H9 (cell line): Measurements from ENCODE around the gene CHRND. TPM values are rescaled to one million over a fixed set of nuclear protein-coding genes. Genes with fewer than 3 reads are reported as not detected.

Experiments used
- DNase-seq: peaks from one replicate; pipeline ENCODE4 v3.0.0-alpha.2; 2017
- H2AFZ ChIP-seq: one replicate; pipeline ENCODE4 v1.6.1; 2013; ENCODE audit warnings: mild to moderate bottlenecking, low read length, control low read depth, moderate library complexity
- H2AK5ac ChIP-seq: 2 replicates; pipeline ENCODE4 v1.6.1; 2013; ENCODE audit warnings: low read length, control low read depth, mixed read lengths; ENCODE audit not compliant: insufficient read length
- H2BK120ac ChIP-seq: one replicate; pipeline ENCODE4 v1.6.1; 2013; ENCODE audit warnings: low read depth, mild to moderate bottlenecking, low read length, control low read depth, inconsistent platforms; ENCODE audit not compliant: poor library complexity, severe bottlenecking
- H2BK12ac ChIP-seq: 2 replicates; pipeline ENCODE4 v1.6.1; 2013; ENCODE audit warnings: low read length, control low read depth, mixed read lengths, low read depth; ENCODE audit not compliant: insufficient read length
- H2BK15ac ChIP-seq: 2 replicates; pipeline ENCODE4 v1.6.1; 2013; ENCODE audit warnings: low read depth, low read length, control low read depth
- H2BK20ac ChIP-seq: one replicate; pipeline ENCODE4 v1.6.1; 2013; ENCODE audit warnings: low read depth, mild to moderate bottlenecking, low read length, control low read depth, inconsistent platforms; ENCODE audit not compliant: poor library complexity, severe bottlenecking
- H2BK5ac ChIP-seq: 2 replicates; pipeline ENCODE4 v1.6.1; 2013; ENCODE audit warnings: low read length, control low read depth, mixed read lengths; ENCODE audit not compliant: insufficient read length
- H3K14ac ChIP-seq: 2 replicates; pipeline ENCODE4 v1.6.1; 2013; ENCODE audit warnings: low read length, control low read depth; ENCODE audit not compliant: insufficient read depth
- H3K18ac ChIP-seq: 2 replicates; pipeline ENCODE4 v1.6.1; 2013; ENCODE audit warnings: low read depth, mild to moderate bottlenecking, mixed read lengths, low read length, control low read depth; ENCODE audit not compliant: insufficient read length
- H3K23ac ChIP-seq: 2 replicates; pipeline ENCODE4 v1.6.1; 2013; ENCODE audit warnings: low read length, control low read depth, mixed read lengths, low read depth; ENCODE audit not compliant: insufficient read length
- H3K23me2 ChIP-seq: 2 replicates; pipeline ENCODE4 v1.6.1; 2013; ENCODE audit warnings: low read depth, mild to moderate bottlenecking, mixed read lengths, low read length, control low read depth; ENCODE audit not compliant: insufficient read length, poor library complexity, severe bottlenecking
- H3K27ac ChIP-seq: 2 replicates; pipeline ENCODE4 v1.5.1; 2013; ENCODE audit warnings: low read length, control low read depth, mixed read lengths, low read depth; ENCODE audit not compliant: insufficient read length
- H3K27me3 ChIP-seq: 2 replicates; pipeline ENCODE4 v1.6.1; 2013; ENCODE audit warnings: low read length, control low read depth, inconsistent platforms; ENCODE audit not compliant: insufficient read depth
- H3K4ac ChIP-seq: 2 replicates; pipeline ENCODE4 v1.6.1; 2013; ENCODE audit warnings: low read depth, mild to moderate bottlenecking, control low read depth, inconsistent platforms, low read length, moderate library complexity
- H3K4me1 ChIP-seq: 2 replicates; pipeline ENCODE4 v1.6.1; 2013; ENCODE audit warnings: low read length, control low read depth, inconsistent platforms; ENCODE audit not compliant: insufficient read depth
- H3K4me2 ChIP-seq: 2 replicates; pipeline ENCODE4 v1.6.1; 2013; ENCODE audit warnings: low read length, control low read depth, mixed read lengths; ENCODE audit not compliant: insufficient read length, insufficient read depth
- H3K56ac ChIP-seq: 2 replicates; pipeline ENCODE4 v1.6.1; 2013; ENCODE audit warnings: low read depth, mild to moderate bottlenecking, mixed read lengths, low read length, control low read depth; ENCODE audit not compliant: insufficient read length
- H3K79me1 ChIP-seq: 2 replicates; pipeline ENCODE4 v1.6.1; 2013; ENCODE audit warnings: low read depth, mild to moderate bottlenecking, moderate library complexity, low read length, control low read depth, inconsistent platforms; ENCODE audit not compliant: insufficient read depth, poor library complexity, severe bottlenecking
- H3K79me2 ChIP-seq: 2 replicates; pipeline ENCODE4 v1.6.1; 2013; ENCODE audit warnings: low read length, control low read depth, inconsistent platforms; ENCODE audit not compliant: insufficient read depth
- H3K9ac ChIP-seq: 2 replicates; pipeline ENCODE4 v1.6.1; 2013; ENCODE audit warnings: low read length, control low read depth, mixed read lengths; ENCODE audit not compliant: insufficient read length; ENCODE audit errors: extremely low read depth
- H3K9me3 ChIP-seq: one replicate; pipeline ENCODE4 v1.6.1; 2013; ENCODE audit warnings: low read depth, low read length, inconsistent platforms; ENCODE audit not compliant: control insufficient read depth
- H3T11ph ChIP-seq: one replicate; pipeline ENCODE4 v1.6.1; 2013; ENCODE audit warnings: mild to moderate bottlenecking, low read length, control low read depth, inconsistent platforms
- H4K20me1 ChIP-seq: one replicate; pipeline ENCODE4 v1.6.1; 2013; ENCODE audit not compliant: control insufficient read depth, insufficient read length, insufficient read depth
- H4K5ac ChIP-seq: 2 replicates; pipeline ENCODE4 v1.6.1; 2013; ENCODE audit warnings: low read depth, mild to moderate bottlenecking, mixed read lengths, low read length, control low read depth; ENCODE audit not compliant: insufficient read length
- H4K8ac ChIP-seq: replicated peaks from 2 replicates; pipeline ENCODE4 v1.6.1; 2013; ENCODE audit warnings: low read length, control low read depth, mixed read lengths, low read depth; ENCODE audit not compliant: insufficient read length
- H4K91ac ChIP-seq: 2 replicates; pipeline ENCODE4 v1.6.1; 2013; ENCODE audit warnings: low read depth, mild to moderate bottlenecking, moderate library complexity, mixed read lengths, low read length, control low read depth; ENCODE audit not compliant: insufficient read length
- H3K27ac Mint-ChIP-seq, 3 experiments: 2 replicates in 2 of 3; 3 replicates in 1 of 3; pipeline ENCODE4 v1.8.0; 2020 to 2021; ENCODE audit warnings: mixed read lengths in 3 of 3, mild to moderate bottlenecking in 1 of 3, moderate library complexity in 1 of 3
- H3K27me3 Mint-ChIP-seq: 2 replicates; pipeline ENCODE4 v1.8.0; 2021; ENCODE audit warnings: low read depth, mild to moderate bottlenecking, moderate library complexity, mixed read lengths
- H3K36me3 Mint-ChIP-seq, 3 experiments: 2 replicates in 2 of 3; 3 replicates in 1 of 3; pipeline ENCODE4 v1.8.0; 2020 to 2021; ENCODE audit warnings: low read depth in 3 of 3, mixed read lengths in 3 of 3; ENCODE audit not compliant: insufficient read depth in 1 of 3
- H3K4me1 Mint-ChIP-seq, 2 experiments: 2 replicates each; pipeline ENCODE4 v1.8.0; 2020; ENCODE audit warnings: mixed read lengths in 2 of 2
- H3K4me3 Mint-ChIP-seq, 2 experiments: 2 replicates in 1 of 2; 3 replicates in 1 of 2; pipeline ENCODE4 v1.8.0; 2020 to 2021; ENCODE audit warnings: mild to moderate bottlenecking in 2 of 2, mixed read lengths in 2 of 2, moderate library complexity in 1 of 2
- H3K9me3 Mint-ChIP-seq, 2 experiments: 2 replicates in 1 of 2; 3 replicates in 1 of 2; pipeline ENCODE4 v1.8.0; 2020; ENCODE audit warnings: mild to moderate bottlenecking in 2 of 2, mixed read lengths in 2 of 2, moderate library complexity in 1 of 2
- WGBS: extraction: QIAGEN DNeasy Blood & Tissue Kit; methylation state at CpG from one replicate; pipeline ENCODE4 v1.1.7; 2013; ENCODE audit warnings: missing lambda C conversion rate, low lambda C conversion rate, mixed read lengths; ENCODE audit not compliant: insufficient read length; ENCODE audit errors: extremely low coverage; 5-methylcytosine and 5-hydroxymethylcytosine counted together
- total RNA-seq: library from RNA; stranded (reverse); gene quantifications from 2 replicates; pipeline ENCODE4 v1.2.1, GENCODE V29; 2021
- TF ChIP-seq, protein P1 (sequence below): fragments of 200-600 bp; sonication (generic); conservative IDR thresholded peaks from 3 replicates; pipeline ENCODE4 v1.8.0; 2021; ENCODE audit warnings: antibody characterized with exemption, mild to moderate bottlenecking

Gene CHRND
- total RNA-seq, 1 experiment from 2014 or later, result not detected

DNA sequence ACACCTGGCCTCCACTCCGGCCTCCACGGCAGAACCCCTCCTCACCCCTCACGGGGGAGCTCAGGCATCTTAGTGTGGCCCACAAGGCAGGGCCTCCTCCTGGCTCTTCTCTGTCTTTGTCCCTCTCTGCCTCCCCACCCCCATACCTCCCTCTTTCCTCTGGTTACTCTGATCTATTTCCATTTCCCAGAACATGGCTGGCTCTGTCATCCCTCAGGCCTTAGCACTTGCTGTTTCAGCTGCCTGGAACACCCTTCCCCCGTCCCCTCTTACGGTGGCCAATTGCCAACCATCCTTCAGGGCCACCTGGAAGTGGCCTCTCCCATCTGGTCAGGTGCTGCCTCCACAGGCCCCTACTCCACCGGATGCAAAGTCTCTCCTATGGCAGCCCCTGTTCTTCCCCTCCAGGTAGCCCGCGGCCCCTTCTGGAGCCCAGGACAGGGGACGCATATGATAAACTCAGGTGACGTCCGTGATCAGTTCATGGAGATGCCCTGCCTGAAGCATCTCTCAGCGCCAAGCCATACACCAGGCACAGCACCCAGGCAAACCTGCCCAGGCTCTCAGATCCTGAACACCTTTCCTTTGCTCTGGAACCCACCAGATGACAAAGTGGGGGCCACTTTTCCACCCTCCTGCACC, 34.7 kb upstream of the CHRND start:
- H2BK120ac ChIP-seq, result no peak overlapping the region

More for the DNA sequence above, 34.7 kb upstream of the CHRND start:
- no peaks in the 10 kb centered on the region for H3K36me3 Mint-ChIP-seq
- Histone ChIP-seq H2AFZ (no peak overlapping the region), H3K9ac (no peak overlapping the region), H2BK12ac (no peak overlapping the region), H3K27me3 (peaks cover 13% of the 10 kb centered on the region; the same call in 1 of the 2 replicates), H2AK5ac (no peak overlapping the region), H2BK20ac (no peak overlapping the region), H3K56ac (no peak overlapping the region), H4K8ac (no peak overlapping the region), H3K14ac (no peak overlapping the region), H2BK5ac (no peak overlapping the region), H3K4ac (no peak overlapping the region), H4K5ac (no peak overlapping the region), H3K9me3 (no peaks in the 10 kb centered on the region), H4K20me1 (no peaks in the 10 kb centered on the region), H3K79me1 (no peaks in the 10 kb centered on the region), H3K4me2 (no peak overlapping the region), H4K91ac (no peak overlapping the region), H3K27ac (no peak overlapping the region), H3K4me1 (peaks cover 2% of the 10 kb centered on the region; the same call in 1 of the 2 replicates), H3K79me2 (no peaks in the 10 kb centered on the region), H3K18ac (no peak overlapping the region), H3K23me2 (no peaks in the 10 kb centered on the region), H3K23ac (no peak overlapping the region), H2BK15ac (no peak overlapping the region), H3T11ph (no peak overlapping the region)
- H3K4me3 Mint-ChIP-seq, result peak overlapping the region in 1 of 2 experiments; percentile 47; a peak in 1 of 5 replicates
- H3K27ac Mint-ChIP-seq, result no peak overlapping the region
- peaks cover 56% of the 10 kb centered on the region for H3K27me3 Mint-ChIP-seq
- TF ChIP-seq, protein P1, sequence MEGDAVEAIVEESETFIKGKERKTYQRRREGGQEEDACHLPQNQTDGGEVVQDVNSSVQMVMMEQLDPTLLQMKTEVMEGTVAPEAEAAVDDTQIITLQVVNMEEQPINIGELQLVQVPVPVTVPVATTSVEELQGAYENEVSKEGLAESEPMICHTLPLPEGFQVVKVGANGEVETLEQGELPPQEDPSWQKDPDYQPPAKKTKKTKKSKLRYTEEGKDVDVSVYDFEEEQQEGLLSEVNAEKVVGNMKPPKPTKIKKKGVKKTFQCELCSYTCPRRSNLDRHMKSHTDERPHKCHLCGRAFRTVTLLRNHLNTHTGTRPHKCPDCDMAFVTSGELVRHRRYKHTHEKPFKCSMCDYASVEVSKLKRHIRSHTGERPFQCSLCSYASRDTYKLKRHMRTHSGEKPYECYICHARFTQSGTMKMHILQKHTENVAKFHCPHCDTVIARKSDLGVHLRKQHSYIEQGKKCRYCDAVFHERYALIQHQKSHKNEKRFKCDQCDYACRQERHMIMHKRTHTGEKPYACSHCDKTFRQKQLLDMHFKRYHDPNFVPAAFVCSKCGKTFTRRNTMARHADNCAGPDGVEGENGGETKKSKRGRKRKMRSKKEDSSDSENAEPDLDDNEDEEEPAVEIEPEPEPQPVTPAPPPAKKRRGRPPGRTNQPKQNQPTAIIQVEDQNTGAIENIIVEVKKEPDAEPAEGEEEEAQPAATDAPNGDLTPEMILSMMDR, result no peak
- H3K9me3 Mint-ChIP-seq, result no peaks in the 10 kb centered on the region; a peak in 1 of 5 replicates
- H3K4me1 Mint-ChIP-seq, result peaks cover 23 to 42% of the 10 kb centered on the region in 2 experiments
- WGBS, result no CpG with 5 or more reads among the region's 12 CpGs
- DNase-seq, result peak; percentile 22
